ENCODE data around the gene IL16. TPM values are rescaled to one million over a fixed set of nuclear protein-coding genes. Genes with fewer than 3 reads are reported as not detected.

IL16 gene
- total RNA-seq, 1 donor from 2014 or later: 34.6 TPM

Other genes with a start within 250 kb of the IL16 start
- gene MESD, start 207.1 kb upstream of the IL16 start, total RNA-seq: 24.2 TPM
- 24.7 TPM for gene TLNRD1, start 196.0 kb upstream of the IL16 start, total RNA-seq
- gene CFAP161, start 62.6 kb upstream of the IL16 start, total RNA-seq: 7.4 TPM
- gene STARD5, start 127.3 kb downstream of the IL16 start, total RNA-seq: 5.2 TPM
- gene TMC3, start 177.3 kb downstream of the IL16 start, total RNA-seq: not detected

Measured in lower lobe of right lung (tissue), 1 donor.